Lung (tissue), 12 donors: ENCODE measurements around the gene TFRC. TPM values are rescaled to one million over a fixed set of nuclear protein-coding genes. Genes with fewer than 3 reads are reported as not detected.
"Not testable (repeated sequence)": the region's sequence is repeated elsewhere in the genome, so short reads cannot be mapped to it uniquely, and the experiment has no call there.

Experiments used
- ATAC-seq: fragments of 200-7000 bp; cut with Tn5 transposase; one replicate; pipeline ENCODE4 v1.9.1; 2020; ENCODE audit warnings: moderate number of reproducible peaks; ENCODE audit not compliant: insufficient read depth, low FRiP score
- DNase-seq, 3 donors: peaks; one replicate each; pipeline ENCODE4 v3.0.0-alpha.2; 2013 to 2017
- H3K27ac ChIP-seq, 2 donors: one replicate each; pipeline ENCODE4 v1.5.1; 2013; ENCODE audit warnings: mild to moderate bottlenecking in 2 of 2, moderate library complexity in 2 of 2, control low read depth in 1 of 2, inconsistent platforms in 1 of 2, low read depth in 1 of 2, low read length in 1 of 2
- H3K27me3 ChIP-seq, 3 donors: one replicate each; pipeline ENCODE4 v1.5.1; 2013; ENCODE audit warnings: low read length in 2 of 3; ENCODE audit not compliant: control insufficient read depth in 3 of 3, insufficient read depth in 3 of 3
- H3K36me3 ChIP-seq, 4 donors: one replicate each; pipeline ENCODE4 v1.5.1; 2013; ENCODE audit warnings: low read length in 4 of 4, mild to moderate bottlenecking in 1 of 4, moderate library complexity in 1 of 4; ENCODE audit not compliant: control insufficient read depth in 4 of 4, insufficient read depth in 4 of 4
- H3K4me1 ChIP-seq, 5 donors: one replicate each; pipeline ENCODE4 v1.5.1; 2013; ENCODE audit warnings: low read length in 5 of 5, mild to moderate bottlenecking in 2 of 5, moderate library complexity in 1 of 5; ENCODE audit not compliant: control insufficient read depth in 5 of 5, insufficient read depth in 5 of 5
- H3K4me3 ChIP-seq: one replicate; pipeline ENCODE4 v1.5.1; 2013; ENCODE audit warnings: mild to moderate bottlenecking, control low read depth, moderate library complexity
- H3K9ac ChIP-seq, 2 donors: one replicate each; pipeline ENCODE4 v1.5.1; 2013; ENCODE audit warnings: low read length in 2 of 2, control low read depth in 1 of 2; ENCODE audit not compliant: insufficient read depth in 1 of 2
- H3K9me3 ChIP-seq, 4 donors: one replicate each; pipeline ENCODE4 v1.5.1; 2013; ENCODE audit warnings: low read length in 3 of 4, mild to moderate bottlenecking in 1 of 4, moderate library complexity in 1 of 4; ENCODE audit not compliant: control insufficient read depth in 4 of 4, insufficient read depth in 3 of 4
- WGBS, 2 donors: extraction: QIAGEN DNeasy Blood & Tissue Kit; methylation state at CpG; one replicate each; pipeline ENCODE4 v1.1.7; 2013; 5-methylcytosine and 5-hydroxymethylcytosine counted together
- polyA plus RNA-seq, 2 donors: library from polyadenylated mRNA; stranded (reverse); fragments of 200-250 nt; gene quantifications; one replicate each; pipeline ENCODE4 v1.2.1, GENCODE V29; 2013
- total RNA-seq, 2 donors: library from RNA; depleted of rRNA in 1 of 2; stranded (reverse); fragments of >200 nt in 1 of 2; gene quantifications; one replicate each; pipeline ENCODE4 v1.2.1, GENCODE V29; 2014 to 2021
- TF ChIP-seq, protein P1 (sequence below): IDR thresholded peaks from 2 replicates; pipeline ENCODE4 v1.5.1; 2012; ENCODE audit warnings: mild to moderate bottlenecking; ENCODE audit errors: control extremely low read depth, extremely low read depth
- donor health status: control.
- donor health status: control.
- donor health status: Bipolar disorder and iron deficiency.
- donor health status: healthy.
- donor health status: DM: yes; HTN: yes; CAD: no.

The TFRC gene
- total and polyA plus RNA-seq, 4 donors, result 28.1 to 259 (median 112) TPM

DNA sequence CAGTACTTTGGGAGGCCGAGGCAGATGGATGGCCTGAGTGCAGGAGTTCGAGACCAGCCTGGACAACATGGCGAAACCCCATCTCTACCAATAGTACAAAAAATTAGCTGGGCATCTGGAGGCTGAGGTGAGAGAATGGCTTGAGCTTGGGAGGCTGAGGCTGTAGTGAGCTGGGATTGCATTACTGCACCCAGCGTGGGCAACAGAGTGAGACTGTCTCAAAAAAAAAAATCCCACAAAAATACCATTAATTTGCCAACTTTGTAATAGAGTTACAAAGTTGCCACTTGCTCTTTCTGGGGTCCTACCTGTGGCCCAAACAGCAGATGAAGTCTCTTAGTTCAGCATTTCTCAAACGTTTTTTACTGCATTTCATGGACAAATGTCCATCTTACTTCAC is 6.0 kb upstream of the TFRC start:
- H3K27ac ChIP-seq, result no peak overlapping the region
- DNase-seq (no peak), ATAC-seq (no peak)
- WGBS, 2 donors, result 75% methylated on average over 5 of the region's 5 CpGs
- TF ChIP-seq, protein P1, sequence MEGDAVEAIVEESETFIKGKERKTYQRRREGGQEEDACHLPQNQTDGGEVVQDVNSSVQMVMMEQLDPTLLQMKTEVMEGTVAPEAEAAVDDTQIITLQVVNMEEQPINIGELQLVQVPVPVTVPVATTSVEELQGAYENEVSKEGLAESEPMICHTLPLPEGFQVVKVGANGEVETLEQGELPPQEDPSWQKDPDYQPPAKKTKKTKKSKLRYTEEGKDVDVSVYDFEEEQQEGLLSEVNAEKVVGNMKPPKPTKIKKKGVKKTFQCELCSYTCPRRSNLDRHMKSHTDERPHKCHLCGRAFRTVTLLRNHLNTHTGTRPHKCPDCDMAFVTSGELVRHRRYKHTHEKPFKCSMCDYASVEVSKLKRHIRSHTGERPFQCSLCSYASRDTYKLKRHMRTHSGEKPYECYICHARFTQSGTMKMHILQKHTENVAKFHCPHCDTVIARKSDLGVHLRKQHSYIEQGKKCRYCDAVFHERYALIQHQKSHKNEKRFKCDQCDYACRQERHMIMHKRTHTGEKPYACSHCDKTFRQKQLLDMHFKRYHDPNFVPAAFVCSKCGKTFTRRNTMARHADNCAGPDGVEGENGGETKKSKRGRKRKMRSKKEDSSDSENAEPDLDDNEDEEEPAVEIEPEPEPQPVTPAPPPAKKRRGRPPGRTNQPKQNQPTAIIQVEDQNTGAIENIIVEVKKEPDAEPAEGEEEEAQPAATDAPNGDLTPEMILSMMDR, result no peak
- no peak overlapping the region for H3K4me3 ChIP-seq
- no peaks in the 10 kb centered on the region for H3K9me3 ChIP-seq
- peaks cover 0 to 2% (median 0%) of the 10 kb centered on the region in 3 donors for H3K27me3 ChIP-seq
- H3K4me1 ChIP-seq, result peaks cover 0 to 1% (median 0%) of the 10 kb centered on the region in 5 donors
- no peaks in the 10 kb centered on the region for H3K36me3 ChIP-seq
- no peak overlapping the region for H3K9ac ChIP-seq

DNA sequence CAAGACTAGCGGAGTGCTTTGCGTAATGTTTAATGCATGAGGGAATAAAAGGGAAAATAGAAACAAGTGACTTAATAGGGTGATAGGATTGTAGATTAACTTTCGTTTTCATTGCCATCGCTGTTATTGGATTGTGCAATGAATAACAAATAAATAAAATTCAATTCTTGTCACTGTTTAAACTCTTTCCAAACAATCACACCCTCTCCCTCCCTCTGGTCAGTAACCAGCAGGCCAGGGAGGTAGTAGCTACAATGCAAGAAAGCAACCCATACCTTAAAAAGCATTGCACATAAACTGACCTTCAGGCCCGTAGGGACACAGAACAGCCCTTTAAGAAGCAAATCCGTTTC is 705 bp upstream of the TFRC start:
- ATAC-seq, result no peak
- 34 to 53% methylated on average over 6 of the region's 6 CpGs for WGBS, 2 donors

DNA sequence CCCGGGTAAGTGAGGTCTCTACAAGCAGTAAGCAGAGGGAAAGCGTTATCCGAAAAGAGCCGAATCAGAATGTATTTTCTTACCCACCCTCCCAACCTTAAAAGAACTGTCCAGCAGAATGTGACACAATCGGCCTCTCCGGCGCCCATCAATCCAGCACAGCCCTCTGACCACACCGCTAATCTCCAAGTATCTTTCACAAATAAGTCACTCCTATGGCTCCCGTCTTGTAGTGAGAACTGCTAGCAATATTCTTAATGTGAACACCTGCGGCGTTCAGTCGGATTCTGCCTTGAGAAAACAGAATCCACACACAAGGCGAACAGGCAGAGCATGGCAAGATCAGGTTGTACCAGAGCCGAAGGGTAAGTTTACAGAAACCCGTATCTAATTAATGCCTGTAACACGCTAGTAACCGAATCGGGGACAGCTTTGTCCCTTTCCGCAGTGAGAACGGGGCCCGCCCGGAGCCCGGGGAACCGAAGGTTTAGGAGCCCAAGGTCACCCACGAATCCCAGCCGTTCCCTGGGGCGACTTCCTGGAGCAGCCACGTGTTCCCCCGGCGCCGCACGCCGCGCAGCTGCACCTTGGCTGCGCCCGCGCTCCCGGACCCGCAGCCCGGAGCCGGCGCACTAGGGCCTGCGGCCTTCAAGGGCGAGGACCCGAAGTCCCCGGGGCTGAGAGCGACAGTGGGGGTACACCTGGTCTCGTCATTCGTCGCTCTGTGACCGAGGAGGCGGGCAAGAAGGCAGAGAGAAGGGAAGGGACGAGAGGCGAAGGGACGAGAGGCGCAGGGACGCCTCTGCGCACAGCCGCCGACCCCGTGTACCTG is 672 bp downstream of the TFRC start:
- 0 to 1% methylated on average over 61 of the region's 61 CpGs for WGBS, 2 donors
- DNase-seq, result peak; percentile 53 to 63 (median 59)
- peak overlapping the region; percentile 63 to 80 for H3K9ac ChIP-seq
- ATAC-seq, result peak; percentile 70
- no peaks in the 10 kb centered on the region for H3K9me3 ChIP-seq
- H3K36me3 ChIP-seq, result no peaks in the 10 kb centered on the region
- H3K4me1 ChIP-seq, result peaks cover 0 to 16% (median 0%) of the 10 kb centered on the region in 5 donors
- H3K27ac ChIP-seq, result peak overlapping the region; percentile 95 to 97
- TF ChIP-seq, protein P1, result no peak
- peak overlapping the region; percentile 99 for H3K4me3 ChIP-seq
- H3K27me3 ChIP-seq, result no peaks in the 10 kb centered on the region

More for the DNA sequence above, 705 bp upstream of the TFRC start:
- no peaks in the 10 kb centered on the region for H3K27me3 ChIP-seq
- H3K27ac ChIP-seq, result peak overlapping the region in 1 of 2 donors; percentile 97
- no peaks in the 10 kb centered on the region for H3K36me3 ChIP-seq
- peak overlapping the region; percentile 41 to 46 for H3K9ac ChIP-seq
- H3K4me3 ChIP-seq, result no peak overlapping the region
- peaks cover 0 to 16% (median 0%) of the 10 kb centered on the region in 5 donors for H3K4me1 ChIP-seq
- DNase-seq, result no peak
- H3K9me3 ChIP-seq, result no peaks in the 10 kb centered on the region
- TF ChIP-seq, protein P1, result no peak

DNA sequence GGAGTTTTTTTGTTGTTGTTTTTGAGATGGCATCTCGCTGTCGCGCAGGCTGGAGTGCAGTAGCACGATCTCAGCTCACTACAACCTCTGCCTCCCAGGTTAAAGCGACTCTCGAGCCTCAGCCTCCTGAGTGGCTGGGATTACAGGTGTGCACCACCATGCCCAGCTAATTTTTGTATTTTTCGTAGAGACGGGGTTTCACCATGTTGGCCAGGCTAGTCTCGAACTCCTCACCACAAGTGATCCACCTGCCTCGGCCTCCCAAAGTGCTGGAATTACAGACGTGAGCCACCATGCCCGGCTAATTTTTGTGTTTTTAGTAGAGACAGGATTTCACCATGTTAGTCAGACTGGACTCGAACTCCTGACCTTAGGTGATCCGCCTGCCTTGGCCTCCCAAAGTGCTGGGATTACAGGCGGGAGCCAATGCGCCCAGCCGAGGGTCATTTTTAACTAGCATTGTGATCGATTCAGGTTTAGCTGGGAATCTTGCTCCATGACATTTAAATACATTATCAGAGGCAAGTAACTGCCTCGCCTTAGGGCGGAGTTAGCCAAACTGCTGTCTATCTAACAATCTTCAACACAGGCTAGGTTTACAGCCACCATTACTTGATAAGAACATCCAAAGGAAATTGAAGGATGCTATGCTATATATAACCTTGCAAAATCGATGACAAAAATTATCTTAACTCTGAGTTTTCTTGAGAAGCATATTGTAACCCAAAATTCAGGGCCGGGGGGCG is 1.6 kb downstream of the TFRC start:
- H3K36me3 ChIP-seq, DNase-seq, H3K9me3 ChIP-seq, ATAC-seq, H3K9ac ChIP-seq, H3K4me3 ChIP-seq, H3K27me3 ChIP-seq: not testable (repeated sequence)
- WGBS, 2 donors, result 69 to 77% methylated on average over 23 of the region's 23 CpGs
- H3K4me1 ChIP-seq, result peaks cover 0 to 16% (median 0%) of the 10 kb centered on the region in 5 donors
- H3K27ac ChIP-seq, result peak overlapping the region in 1 of 2 donors; percentile 97
